ENCODE data around the gene DMD.

DMD gene

DNA sequence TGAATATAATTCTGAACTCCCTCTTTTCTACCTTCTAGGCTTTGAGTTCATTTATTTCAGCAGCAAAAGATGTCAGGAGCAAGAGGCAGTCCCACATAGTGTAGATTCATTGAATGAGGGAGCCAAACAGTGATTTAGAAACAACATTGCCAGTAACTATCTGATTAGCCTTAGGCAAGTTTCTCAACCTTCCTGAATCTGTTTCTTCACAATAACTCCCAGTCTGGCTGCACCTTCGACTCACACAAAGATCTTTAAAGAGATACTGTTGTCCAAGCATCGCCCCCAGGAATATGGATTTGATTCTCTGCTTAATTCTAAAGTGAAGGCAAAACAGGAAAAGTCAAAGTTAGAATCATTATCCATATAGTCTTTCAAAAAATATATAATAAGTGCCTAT, 1026.2 kb downstream of the DMD start:
- no peak overlapping the region for H3K27ac ChIP-seq
- TF ChIP-seq CTCF (conservative IDR thresholded peaks at IDR 0.05) (no peak), ZFX (IDR thresholded peaks at IDR 0.05) (no peak)

GRCh38 chrX:32183066-32183465, 1028.3 kb downstream of the DMD start:
- no peak overlapping the region for H3K27ac ChIP-seq
- TF ChIP-seq CTCF (conservative IDR thresholded peaks at IDR 0.05) (no peak), ZFX (IDR thresholded peaks at IDR 0.05) (no peak)

- no peak overlapping the region for H3K27ac ChIP-seq
- TF ChIP-seq CTCF (conservative IDR thresholded peaks at IDR 0.05), result no peak
- TF ChIP-seq ZFX (IDR thresholded peaks at IDR 0.05), result no peak
Measured at GRCh38 chrX:32176510-32176909, 1034.8 kb downstream of the DMD start.

DNA sequence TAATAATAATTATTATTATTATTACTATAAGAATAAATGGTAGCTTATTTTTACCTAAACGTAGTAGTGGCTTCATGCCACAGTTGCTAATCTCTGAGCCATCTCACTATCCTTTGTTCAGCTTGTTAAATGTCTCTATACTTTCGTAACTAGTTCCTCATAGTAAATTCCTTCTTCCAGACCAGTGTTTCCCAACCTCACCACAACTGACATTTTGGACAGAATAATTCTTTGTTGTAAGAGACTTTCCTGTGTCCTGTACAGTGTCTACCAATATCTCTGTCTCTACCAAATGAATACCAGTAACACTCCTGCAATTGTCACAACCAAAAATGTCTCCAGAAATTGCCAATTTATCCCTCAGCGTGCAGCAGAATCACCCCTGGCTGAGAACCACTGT, 1040.9 kb downstream of the DMD start:
- no peak overlapping the region for H3K27ac ChIP-seq
- TF ChIP-seq CTCF (conservative IDR thresholded peaks at IDR 0.05) (no peak), ZFX (IDR thresholded peaks at IDR 0.05) (no peak)

DNA sequence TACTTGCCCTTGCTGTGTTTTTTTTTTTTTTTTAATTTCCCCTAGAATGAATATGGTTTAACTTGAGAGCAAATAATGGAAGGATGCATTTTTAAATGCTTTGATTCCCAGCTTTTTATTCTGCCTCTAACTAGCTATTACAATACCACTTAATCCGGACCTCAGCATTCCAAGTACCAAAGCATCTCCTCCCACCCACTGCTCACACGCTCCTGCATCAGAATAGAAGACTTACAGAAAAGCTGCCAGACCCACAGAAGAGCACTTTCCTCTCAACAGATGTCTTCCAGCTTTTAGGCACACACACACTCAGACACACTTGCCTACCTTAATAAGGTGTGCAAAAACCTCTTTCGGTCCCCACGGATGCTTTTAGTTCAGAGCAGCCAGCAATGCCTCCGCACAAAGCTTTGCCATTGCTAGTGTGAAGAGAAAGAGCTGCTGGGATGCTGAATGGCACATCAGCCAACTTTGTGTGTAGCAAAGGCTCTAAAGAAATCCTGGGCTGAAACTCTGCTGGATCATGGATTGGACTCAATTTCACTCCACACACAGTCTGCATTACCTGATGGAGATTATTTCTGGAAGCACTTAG, 1056.2 kb downstream of the DMD start:
- TF ChIP-seq CTCF (conservative IDR thresholded peaks at IDR 0.05) (no peak), ZFX (IDR thresholded peaks at IDR 0.05) (no peak)
- no peak overlapping the region for H3K27ac ChIP-seq

GRCh38 chrX:32153585-32153984, 1057.8 kb downstream of the DMD start:
- no peak overlapping the region for H3K27ac ChIP-seq
- TF ChIP-seq ZFX (IDR thresholded peaks at IDR 0.05) (no peak), CTCF (conservative IDR thresholded peaks at IDR 0.05) (no peak)

DNA sequence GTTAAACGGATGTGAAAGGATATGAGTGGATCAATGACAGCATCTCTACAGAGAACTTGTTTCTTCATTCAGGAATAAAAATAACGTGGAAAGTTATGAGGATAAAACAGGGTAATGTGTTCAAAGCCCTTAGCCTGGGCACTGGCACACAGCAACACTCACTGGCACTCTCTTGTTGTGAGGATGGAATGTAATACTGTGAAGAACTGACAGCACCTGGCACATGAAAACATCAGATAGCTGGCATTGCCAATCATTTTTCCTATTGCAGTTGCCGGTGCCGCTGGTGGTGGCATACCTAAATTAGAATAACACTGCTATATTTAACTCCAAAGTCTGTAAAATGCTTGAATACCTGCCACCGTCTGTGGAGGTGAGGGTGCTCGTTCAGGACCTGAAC, 1061.2 kb downstream of the DMD start:
- TF ChIP-seq ZFX (IDR thresholded peaks at IDR 0.05) (no peak), CTCF (conservative IDR thresholded peaks at IDR 0.05) (no peak)
- H3K27ac ChIP-seq, result no peak overlapping the region

All from C4-2B (cell line).